AML-193 (cell line): ENCODE results near the gene RIPOR3.
"Not testable (repeated sequence)": the region's sequence is repeated elsewhere in the genome, so short reads cannot be mapped to it uniquely, and the experiment has no call there.

Source experiments
- DNase-seq, 2 experiments: peaks; one replicate each; lab custom pipeline; 2025; lab: John Stamatoyannopoulos, UW

Gene RIPOR3

GRCh38 chr20:50607850-50608749 lies 83.2 kb downstream of the RIPOR3 start:
- no peak for DNase-seq

GRCh38 chr20:50607436-50607835 lies 83.9 kb downstream of the RIPOR3 start:
- no peak for DNase-seq

GRCh38 chr20:50605136-50605535 lies 86.2 kb downstream of the RIPOR3 start:
- no peak for DNase-seq

GRCh38 chr20:50604451-50604850 lies 86.9 kb downstream of the RIPOR3 start:
- DNase-seq, result no peak

- no peak for DNase-seq
Measured at GRCh38 chr20:50602432-50603088, 88.8 kb downstream of the RIPOR3 start.

GRCh38 chr20:50601511-50602431 lies 89.6 kb downstream of the RIPOR3 start:
- DNase-seq, result no peak

GRCh38 chr20:50600281-50600895 lies 91.0 kb downstream of the RIPOR3 start:
- no peak for DNase-seq

GRCh38 chr20:50598768-50599167 lies 92.6 kb downstream of the RIPOR3 start:
- not testable (repeated sequence) for DNase-seq

GRCh38 chr20:50598074-50598473 lies 93.3 kb downstream of the RIPOR3 start:
- DNase-seq, result no peak

- no peak for DNase-seq
Measured at GRCh38 chr20:50597406-50597969, 93.9 kb downstream of the RIPOR3 start.

- DNase-seq, result no peak
Measured at GRCh38 chr20:50596694-50597021, 94.7 kb downstream of the RIPOR3 start.

GRCh38 chr20:50595988-50596693 lies 95.2 kb downstream of the RIPOR3 start:
- no peak for DNase-seq

GRCh38 chr20:50595433-50595895 lies 95.9 kb downstream of the RIPOR3 start:
- DNase-seq, result no peak

GRCh38 chr20:50594591-50595432 lies 96.5 kb downstream of the RIPOR3 start:
- no peak for DNase-seq

- DNase-seq, result no peak
Measured at GRCh38 chr20:50594231-50594590, 97.1 kb downstream of the RIPOR3 start.

- no peak for DNase-seq
Measured at GRCh38 chr20:50593005-50593335, 98.4 kb downstream of the RIPOR3 start.

- DNase-seq, result no peak
Measured at GRCh38 chr20:50592282-50593004, 98.9 kb downstream of the RIPOR3 start.

GRCh38 chr20:50591233-50591852 lies 100.0 kb downstream of the RIPOR3 start:
- DNase-seq, result no peak

GRCh38 chr20:50590348-50590664 lies 101.0 kb downstream of the RIPOR3 start:
- DNase-seq, result no peak
